ENCODE results near the gene C1D. TPM values are rescaled to one million over a fixed set of nuclear protein-coding genes. Genes with fewer than 3 reads are reported as not detected.

C1D gene
- total and polyA plus RNA-seq, 2 experiments from 2014 or later = 30.1 to 39.7 TPM

- TF ChIP-seq, protein P1, sequence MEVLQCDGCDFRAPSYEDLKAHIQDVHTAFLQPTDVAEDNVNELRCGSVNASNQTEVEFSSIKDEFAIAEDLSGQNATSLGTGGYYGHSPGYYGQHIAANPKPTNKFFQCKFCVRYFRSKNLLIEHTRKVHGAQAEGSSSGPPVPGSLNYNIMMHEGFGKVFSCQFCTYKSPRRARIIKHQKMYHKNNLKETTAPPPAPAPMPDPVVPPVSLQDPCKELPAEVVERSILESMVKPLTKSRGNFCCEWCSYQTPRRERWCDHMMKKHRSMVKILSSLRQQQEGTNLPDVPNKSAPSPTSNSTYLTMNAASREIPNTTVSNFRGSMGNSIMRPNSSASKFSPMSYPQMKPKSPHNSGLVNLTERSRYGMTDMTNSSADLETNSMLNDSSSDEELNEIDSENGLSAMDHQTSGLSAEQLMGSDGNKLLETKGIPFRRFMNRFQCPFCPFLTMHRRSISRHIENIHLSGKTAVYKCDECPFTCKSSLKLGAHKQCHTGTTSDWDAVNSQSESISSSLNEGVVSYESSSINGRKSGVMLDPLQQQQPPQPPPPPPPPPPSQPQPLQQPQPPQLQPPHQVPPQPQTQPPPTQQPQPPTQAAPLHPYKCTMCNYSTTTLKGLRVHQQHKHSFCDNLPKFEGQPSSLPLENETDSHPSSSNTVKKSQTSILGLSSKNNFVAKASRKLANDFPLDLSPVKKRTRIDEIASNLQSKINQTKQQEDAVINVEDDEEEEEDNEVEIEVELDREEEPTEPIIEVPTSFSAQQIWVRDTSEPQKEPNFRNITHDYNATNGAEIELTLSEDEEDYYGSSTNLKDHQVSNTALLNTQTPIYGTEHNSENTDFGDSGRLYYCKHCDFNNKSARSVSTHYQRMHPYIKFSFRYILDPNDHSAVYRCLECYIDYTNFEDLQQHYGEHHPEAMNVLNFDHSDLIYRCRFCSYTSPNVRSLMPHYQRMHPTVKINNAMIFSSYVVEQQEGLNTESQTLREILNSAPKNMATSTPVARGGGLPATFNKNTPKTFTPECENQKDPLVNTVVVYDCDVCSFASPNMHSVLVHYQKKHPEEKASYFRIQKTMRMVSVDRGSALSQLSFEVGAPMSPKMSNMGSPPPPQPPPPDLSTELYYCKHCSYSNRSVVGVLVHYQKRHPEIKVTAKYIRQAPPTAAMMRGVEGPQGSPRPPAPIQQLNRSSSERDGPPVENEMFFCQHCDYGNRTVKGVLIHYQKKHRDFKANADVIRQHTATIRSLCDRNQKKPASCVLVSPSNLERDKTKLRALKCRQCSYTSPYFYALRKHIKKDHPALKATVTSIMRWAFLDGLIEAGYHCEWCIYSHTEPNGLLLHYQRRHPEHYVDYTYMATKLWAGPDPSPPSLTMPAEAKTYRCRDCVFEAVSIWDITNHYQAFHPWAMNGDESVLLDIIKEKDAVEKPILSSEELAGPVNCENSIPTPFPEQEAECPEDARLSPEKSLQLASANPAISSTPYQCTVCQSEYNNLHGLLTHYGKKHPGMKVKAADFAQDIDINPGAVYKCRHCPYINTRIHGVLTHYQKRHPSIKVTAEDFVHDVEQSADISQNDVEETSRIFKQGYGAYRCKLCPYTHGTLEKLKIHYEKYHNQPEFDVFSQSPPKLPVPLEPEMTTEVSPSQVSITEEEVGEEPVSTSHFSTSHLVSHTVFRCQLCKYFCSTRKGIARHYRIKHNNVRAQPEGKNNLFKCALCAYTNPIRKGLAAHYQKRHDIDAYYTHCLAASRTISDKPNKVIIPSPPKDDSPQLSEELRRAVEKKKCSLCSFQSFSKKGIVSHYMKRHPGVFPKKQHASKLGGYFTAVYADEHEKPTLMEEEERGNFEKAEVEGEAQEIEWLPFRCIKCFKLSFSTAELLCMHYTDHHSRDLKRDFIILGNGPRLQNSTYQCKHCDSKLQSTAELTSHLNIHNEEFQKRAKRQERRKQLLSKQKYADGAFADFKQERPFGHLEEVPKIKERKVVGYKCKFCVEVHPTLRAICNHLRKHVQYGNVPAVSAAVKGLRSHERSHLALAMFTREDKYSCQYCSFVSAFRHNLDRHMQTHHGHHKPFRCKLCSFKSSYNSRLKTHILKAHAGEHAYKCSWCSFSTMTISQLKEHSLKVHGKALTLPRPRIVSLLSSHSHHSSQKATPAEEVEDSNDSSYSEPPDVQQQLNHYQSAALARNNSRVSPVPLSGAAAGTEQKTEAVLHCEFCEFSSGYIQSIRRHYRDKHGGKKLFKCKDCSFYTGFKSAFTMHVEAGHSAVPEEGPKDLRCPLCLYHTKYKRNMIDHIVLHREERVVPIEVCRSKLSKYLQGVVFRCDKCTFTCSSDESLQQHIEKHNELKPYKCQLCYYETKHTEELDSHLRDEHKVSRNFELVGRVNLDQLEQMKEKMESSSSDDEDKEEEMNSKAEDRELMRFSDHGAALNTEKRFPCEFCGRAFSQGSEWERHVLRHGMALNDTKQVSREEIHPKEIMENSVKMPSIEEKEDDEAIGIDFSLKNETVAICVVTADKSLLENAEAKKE (CRISPR knock-in tag; IDR thresholded peaks at IDR 0.05) = no peak
- TF ChIP-seq JUNB (IDR thresholded peaks at IDR 0.05; ENCODE audit: unreplicated experiment) (no peak), CREB1 (CRISPR knock-in tag; IDR thresholded peaks at IDR 0.05; ENCODE audit: low read depth) (no peak)
These were observed 63.5 kb downstream of the C1D start (continued) for GRCh38 chr2:67999332-67999731.

DNA sequence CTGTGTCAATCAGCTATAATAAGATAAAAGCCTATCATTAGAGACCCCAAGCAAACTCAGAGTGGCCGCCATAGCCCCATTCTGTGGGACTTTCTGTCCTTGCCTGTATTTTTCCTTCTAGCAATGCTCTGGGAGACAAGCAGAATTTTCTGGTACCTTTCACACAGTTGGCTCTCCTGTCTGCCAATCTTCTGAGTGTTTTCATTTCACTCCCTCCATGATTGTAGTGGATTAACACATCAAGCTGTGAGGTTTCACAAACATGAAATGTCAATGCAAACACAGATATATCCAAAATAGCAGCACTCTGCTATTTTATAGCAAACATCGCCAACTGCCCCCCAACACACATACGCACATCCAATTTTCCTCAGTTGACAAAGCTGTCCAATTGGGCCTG is 64.9 kb downstream of the C1D start:
- Mint-ChIP-seq H3K4me3 (no peak overlapping the region), H3K36me3 (ENCODE audit: low read depth) (peaks cover 2% of the 10 kb centered on the region; the same call in 1 of the 3 replicates), H3K4me1 (no peaks in the 10 kb centered on the region), H3K9me3 (peaks cover 13% of the 10 kb centered on the region), H3K27ac (no peak overlapping the region), H3K27me3 (ENCODE audit: insufficient read depth, low read depth, poor library complexity) (peaks cover 2% of the 10 kb centered on the region)
- H3K27me3 ChIP-seq (ENCODE audit: insufficient read depth) = no peaks in the 10 kb centered on the region
- H3K9me2 ChIP-seq (ENCODE audit: insufficient read depth) = 0 out of 2 replicates have a peak, but pooled peaks cover 13% of the 10 kb centered on the region
- no peak overlapping the region for H2AFZ ChIP-seq
- no peak for ATAC-seq
- no peaks in the 10 kb centered on the region for H3K79me2 ChIP-seq (replicated peaks; ENCODE audit: insufficient read depth)
- H3F3A ChIP-seq (replicated peaks; ENCODE audit: low read depth) = no peaks in the 10 kb centered on the region
- no peaks in the 10 kb centered on the region for H3K36me3 ChIP-seq (ENCODE audit: insufficient read depth)
- DNase-seq (ENCODE audit: low spot score) = no peak
- H3K4me2 ChIP-seq = no peak overlapping the region
- no peak overlapping the region for H3K4me3 ChIP-seq
- H4K20me1 ChIP-seq (replicated peaks; ENCODE audit: insufficient read depth) = no peaks in the 10 kb centered on the region
- H3K4me1 ChIP-seq (ENCODE audit: insufficient read depth) = no peaks in the 10 kb centered on the region
- no peak overlapping the region for H3K27ac ChIP-seq (ENCODE audit: low read depth)
- TF ChIP-seq EZH2phosphoT487 (IDR thresholded peaks at IDR 0.05; ENCODE audit: unreplicated experiment) (no peak), EZH2 (IDR thresholded peaks at IDR 0.05; ENCODE audit: low read depth, unreplicated experiment) (no peak), REST (IDR thresholded peaks at IDR 0.05; ENCODE audit: unreplicated experiment) (no peak), ZNF114 (CRISPR knock-in tag; IDR thresholded peaks at IDR 0.05) (no peak), ETS1 (IDR thresholded peaks at IDR 0.05) (no peak)

Measured in GM23338 (cell line).